Gastroesophageal sphincter (tissue), 3 donors: Measurements from ENCODE around the gene UBE2F.

Experiments used
- EP300 ChIP-seq: sonication (generic); formaldehyde crosslinking; IDR thresholded peaks from one replicate; pipeline ENCODE4 v1.6.1; 2017; ENCODE audit warnings: antibody characterized with exemption, mild to moderate bottlenecking
- POLR2A ChIP-seq, 2 donors: fragments of 450-650 bp; IDR thresholded peaks; one replicate each; pipeline ENCODE4 v1.6.1; 2017; ENCODE audit warnings: antibody characterized with exemption in 2 of 2, mild to moderate bottlenecking in 2 of 2, moderate library complexity in 1 of 2
- POLR2AphosphoS5 ChIP-seq: sonication (generic); formaldehyde crosslinking; IDR thresholded peaks from one replicate; pipeline ENCODE4 v1.6.1; 2017; ENCODE audit warnings: antibody characterized with exemption
- TF ChIP-seq, protein P1 (sequence below), 4 experiments: fragments of 200-600 bp in 2 of 4; fragments of 450-650 bp in 2 of 4; sonication (generic) in 1 of 4; IDR thresholded peaks; one replicate each; pipeline ENCODE4 v1.5.1; 2017 to 2019; ENCODE audit warnings: antibody characterized with exemption in 4 of 4, mild to moderate bottlenecking in 2 of 4, moderate library complexity in 2 of 4

DNA sequence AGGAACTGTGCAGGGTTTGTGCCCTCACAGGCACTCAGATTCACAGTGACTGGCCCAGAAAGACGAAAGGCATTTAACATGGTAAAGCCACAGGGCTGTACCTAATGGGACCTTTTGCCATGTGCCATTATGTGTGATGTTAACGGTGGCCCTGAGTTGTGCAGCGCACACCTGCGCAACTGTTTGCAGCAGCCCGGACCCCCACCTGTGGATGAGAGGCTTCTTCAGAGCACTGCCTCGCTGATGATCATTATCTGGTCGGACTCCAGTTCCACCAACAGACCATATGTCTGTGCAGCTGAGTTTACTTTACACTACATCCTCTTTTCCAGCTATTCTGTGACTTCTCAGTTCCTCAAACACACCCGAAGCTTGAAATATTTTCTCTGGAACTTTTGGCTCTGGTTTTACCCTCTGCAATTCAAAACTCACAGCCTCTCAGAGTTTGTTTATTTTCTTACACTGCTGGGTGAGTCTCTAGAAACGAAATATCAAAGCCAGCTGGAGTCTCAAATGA lies 35.6 kb upstream of the UBE2F start:
- TF ChIP-seq, protein P1, sequence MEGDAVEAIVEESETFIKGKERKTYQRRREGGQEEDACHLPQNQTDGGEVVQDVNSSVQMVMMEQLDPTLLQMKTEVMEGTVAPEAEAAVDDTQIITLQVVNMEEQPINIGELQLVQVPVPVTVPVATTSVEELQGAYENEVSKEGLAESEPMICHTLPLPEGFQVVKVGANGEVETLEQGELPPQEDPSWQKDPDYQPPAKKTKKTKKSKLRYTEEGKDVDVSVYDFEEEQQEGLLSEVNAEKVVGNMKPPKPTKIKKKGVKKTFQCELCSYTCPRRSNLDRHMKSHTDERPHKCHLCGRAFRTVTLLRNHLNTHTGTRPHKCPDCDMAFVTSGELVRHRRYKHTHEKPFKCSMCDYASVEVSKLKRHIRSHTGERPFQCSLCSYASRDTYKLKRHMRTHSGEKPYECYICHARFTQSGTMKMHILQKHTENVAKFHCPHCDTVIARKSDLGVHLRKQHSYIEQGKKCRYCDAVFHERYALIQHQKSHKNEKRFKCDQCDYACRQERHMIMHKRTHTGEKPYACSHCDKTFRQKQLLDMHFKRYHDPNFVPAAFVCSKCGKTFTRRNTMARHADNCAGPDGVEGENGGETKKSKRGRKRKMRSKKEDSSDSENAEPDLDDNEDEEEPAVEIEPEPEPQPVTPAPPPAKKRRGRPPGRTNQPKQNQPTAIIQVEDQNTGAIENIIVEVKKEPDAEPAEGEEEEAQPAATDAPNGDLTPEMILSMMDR (IDR thresholded peaks at IDR 0.05), result no peak
- TF ChIP-seq POLR2A (IDR thresholded peaks at IDR 0.05) (no peak), POLR2AphosphoS5 (no peak), EP300 (no peak)
